HG03571 (cell line): Measurements from ENCODE around the gene AMIGO2.

ENCODE experiments used
- ATAC-seq: cut with Tn5 transposase; IDR thresholded peaks from one replicate; pipeline ENCODE4 v1.9.1; 2021; ENCODE audit not compliant: unreplicated experiment

The AMIGO2 gene

DNA sequence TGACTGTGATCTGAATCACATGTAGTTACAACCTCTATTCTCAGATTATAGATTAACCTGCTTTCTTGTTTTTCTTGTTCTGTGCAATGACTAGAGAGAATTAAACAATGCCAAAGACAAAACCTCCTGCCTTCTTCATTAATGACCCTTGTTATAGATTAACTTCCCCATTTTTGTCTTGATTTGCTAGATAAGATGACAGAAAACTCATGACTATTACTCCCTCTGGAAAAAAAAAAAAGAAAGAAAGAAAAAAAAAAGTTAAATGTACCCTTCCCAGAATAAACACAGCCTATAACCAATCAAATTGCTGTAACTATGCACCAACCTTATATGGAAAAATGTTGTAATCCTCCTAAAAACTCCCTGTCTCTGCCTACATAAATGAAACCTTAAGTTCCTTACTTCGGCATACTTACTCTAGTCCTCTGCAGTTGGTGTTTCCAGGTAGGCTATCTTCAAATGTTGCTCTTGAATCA is 41.5 kb downstream of the AMIGO2 start:
- ATAC-seq, result no peak

DNA sequence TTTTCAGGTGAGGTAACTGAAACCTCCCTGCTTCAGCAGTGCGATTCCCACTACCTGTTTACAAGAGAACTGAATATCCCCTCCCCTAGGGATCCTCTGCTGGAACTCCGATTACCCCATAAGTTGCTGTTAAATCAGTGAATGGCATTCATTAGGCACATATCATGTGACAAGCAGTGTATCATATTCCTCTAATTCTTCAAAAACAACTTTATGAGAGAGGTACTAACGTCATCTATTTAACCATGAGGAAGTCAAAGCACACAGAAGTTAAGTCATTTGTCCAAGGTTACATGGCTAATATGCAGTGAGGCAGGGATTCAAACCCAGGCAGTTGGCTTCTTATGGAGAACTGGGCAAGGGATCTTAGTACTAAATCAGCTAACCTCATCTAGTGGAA is 44.3 kb downstream of the AMIGO2 start:
- ATAC-seq, result no peak

DNA sequence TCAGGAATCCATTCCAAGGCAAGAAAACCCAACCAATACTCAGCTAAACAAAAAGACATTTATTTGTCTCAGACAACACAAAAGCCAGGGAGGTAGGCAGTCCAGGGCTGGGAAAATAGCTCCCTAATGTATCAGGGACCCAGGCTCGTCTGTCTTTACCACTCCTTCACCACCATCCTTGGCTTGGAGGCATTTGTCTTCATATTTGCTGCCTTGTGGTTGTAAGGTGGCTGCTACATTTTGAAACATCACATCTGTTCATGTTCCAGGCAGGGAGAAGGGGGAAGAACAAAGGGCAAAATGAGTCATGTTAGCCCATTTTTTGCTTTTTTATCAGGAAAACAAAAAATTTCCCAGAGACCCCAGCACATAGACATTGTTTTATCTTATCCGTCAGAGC is 45.1 kb downstream of the AMIGO2 start:
- no peak for ATAC-seq

DNA sequence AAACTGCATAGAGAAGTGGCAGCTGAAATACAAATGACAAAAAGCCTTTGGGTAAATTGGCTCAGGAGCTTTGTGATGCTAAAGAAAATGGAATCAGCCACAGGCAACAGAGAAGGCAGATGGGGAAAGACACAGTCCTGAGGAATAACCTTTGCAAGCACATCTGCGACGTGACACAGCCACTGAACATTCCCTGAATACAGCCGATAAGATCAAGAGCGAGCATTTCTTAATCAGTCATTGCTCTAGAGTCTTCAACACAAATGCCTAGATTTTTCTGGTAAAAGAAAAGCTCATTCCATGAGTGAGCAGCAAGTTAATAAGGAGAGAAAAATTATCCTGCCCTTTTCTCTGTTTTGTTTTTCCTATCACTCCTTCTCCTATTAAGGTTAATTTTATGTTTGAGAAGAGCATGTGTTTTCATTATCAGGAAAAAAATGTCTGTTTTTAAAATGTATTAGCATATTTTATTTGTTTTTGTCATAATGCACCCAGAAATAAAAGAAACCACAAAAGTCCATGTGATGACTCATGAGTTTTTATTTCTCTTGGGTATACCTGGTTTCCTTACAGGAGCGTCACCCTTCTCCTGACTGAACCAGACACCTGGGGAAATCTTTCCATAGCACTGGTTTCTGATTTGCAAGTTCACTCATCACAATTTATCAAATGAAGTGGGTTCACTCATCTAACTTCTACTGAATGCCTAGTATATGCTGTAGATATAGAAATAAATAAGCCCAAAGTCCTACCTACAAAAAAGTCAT is 45.8 kb downstream of the AMIGO2 start:
- ATAC-seq, result no peak

DNA sequence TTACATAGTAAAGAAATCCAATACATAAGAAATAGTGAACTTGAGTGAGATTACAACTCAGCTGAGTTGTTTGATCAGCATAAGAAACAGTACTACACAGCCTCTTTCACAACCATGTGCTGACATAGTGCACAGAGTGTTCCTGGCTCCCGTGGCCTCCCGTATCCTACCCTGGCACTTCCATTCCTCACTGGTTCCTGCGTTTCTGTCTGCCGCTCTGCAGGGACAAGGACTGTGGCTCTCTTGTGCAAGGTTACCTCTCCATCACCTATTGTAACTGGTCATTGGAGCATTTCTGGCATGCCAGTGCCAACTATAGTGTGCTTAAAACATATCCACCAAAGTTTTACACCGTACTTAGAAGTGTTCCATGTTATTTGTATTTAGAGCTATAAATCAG is 46.7 kb downstream of the AMIGO2 start:
- ATAC-seq, result no peak

DNA sequence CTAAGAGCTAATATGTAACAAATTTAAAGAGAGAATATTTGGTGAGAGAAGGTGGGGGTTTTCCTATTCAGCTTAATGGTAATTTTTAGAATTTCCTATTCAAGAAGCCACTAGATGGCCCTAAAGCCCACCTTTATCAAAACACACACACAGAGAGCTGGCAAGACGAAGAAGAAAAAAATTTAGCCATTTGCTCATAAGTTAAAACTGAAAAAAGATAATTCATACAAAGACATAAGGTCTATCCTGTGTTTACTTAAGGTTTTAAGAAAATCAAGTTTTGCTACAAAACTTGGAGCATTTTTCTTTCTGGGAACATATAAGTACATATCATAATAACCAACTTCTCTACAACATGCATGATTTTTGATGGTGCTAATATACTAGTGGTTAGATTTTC is 47.1 kb downstream of the AMIGO2 start:
- ATAC-seq, result no peak

DNA sequence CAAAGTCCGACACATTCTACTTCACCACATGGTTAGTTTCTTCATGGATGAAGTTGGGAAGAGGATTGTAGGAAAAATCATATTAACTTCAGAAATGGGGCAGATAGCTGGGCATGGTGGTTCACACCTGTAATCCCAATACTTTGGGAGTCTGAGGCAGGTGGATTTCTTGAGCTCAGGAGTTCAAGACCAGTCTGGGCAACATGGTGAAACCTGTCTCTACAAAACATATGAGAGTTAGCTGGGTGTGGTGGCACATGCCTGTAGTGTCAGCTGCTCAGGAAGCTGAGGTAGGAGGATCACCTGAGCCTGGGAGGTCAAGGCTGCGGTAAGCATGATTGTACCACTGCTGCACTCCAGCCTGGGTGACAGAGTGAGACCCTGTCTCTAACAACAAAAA is 49.9 kb downstream of the AMIGO2 start:
- no peak for ATAC-seq

DNA sequence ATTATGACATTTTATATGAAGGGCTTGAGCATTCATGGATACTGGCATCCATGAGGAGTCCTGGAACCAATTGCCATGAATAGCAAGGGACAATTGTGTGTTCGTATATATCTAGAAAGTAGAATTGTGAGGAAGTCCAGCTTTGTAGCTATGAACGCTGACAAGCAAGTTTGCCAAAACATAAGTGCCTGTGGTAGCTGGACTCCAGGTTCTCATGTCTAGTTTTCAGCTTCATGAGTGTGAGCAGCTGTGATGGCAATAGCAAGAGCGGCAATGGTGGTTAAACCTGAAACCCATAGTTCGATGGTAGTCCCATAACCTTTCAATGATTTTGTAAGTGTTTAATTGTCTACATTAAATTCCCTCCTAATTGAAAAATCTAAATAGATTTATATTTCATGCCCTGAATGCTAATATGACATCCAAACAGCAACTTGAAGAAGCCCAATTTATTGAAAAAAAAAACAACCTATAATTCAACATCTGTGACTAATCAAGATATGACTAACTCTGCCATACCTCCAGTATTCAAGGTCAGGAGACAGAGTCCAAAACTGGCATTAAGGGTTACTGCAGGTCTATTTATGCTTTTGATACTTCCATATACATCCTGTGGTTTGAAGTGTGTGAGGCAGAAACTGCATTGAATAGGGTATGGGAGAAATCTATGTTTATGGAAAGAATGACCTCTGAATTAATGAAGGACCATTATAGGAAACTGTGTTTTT is 50.6 kb downstream of the AMIGO2 start:
- no peak for ATAC-seq

DNA sequence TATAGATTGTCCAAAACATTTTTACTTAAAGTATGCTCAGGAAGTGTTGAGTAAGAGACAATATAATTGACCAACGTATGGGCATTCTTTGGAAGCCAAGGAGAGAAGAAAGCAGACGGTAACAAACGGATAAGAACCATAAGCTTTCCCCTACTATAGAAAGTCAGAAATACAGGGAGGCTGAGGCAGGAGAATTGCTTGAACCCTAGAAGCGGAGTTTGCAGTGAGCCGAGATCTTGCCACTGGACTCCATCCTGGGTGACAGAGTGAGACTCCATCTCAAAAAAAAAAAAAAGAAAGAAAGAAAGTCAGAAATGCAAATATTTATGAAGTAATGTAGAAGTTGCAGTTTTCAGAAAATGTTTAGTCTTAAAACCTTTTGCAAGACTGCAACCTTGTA is 51.6 kb downstream of the AMIGO2 start:
- no peak for ATAC-seq
